AG10803 (cell line): ENCODE results near the gene KIAA1549.

Experiments
- DNase-seq: peaks from one replicate; pipeline ENCODE4 v3.0.0; 2010; ENCODE audit warnings: low read depth
- H3K4me3 ChIP-seq: 2 replicates; pipeline ENCODE4 v1.5.1; 2011; ENCODE audit warnings: mild to moderate bottlenecking, low read length, control low read depth
- CTCF ChIP-seq: conservative IDR thresholded peaks from 2 replicates; pipeline ENCODE4 v1.5.1; 2011; ENCODE audit warnings: mild to moderate bottlenecking, low read length, control low read depth, inconsistent platforms

The KIAA1549 gene

GRCh38 chr7:138889582-138890498, 91.3 kb downstream of the KIAA1549 start:
- no peak for DNase-seq
- no peak for TF ChIP-seq CTCF
- H3K4me3 ChIP-seq = peak overlapping the region; percentile 40; the same call in 1 of the 2 replicates

- H3K4me3 ChIP-seq = no peak overlapping the region
- TF ChIP-seq CTCF = no peak
- no peak for DNase-seq
Measured at GRCh38 chr7:138887872-138888656, 93.1 kb downstream of the KIAA1549 start.

GRCh38 chr7:138887085-138887710, 94.0 kb downstream of the KIAA1549 start:
- no peak overlapping the region for H3K4me3 ChIP-seq
- TF ChIP-seq CTCF = no peak
- no peak for DNase-seq

- peak; percentile 73 for TF ChIP-seq CTCF
- DNase-seq = peak; percentile 72
- H3K4me3 ChIP-seq = no peak overlapping the region
Measured at GRCh38 chr7:138886501-138886917, 94.7 kb downstream of the KIAA1549 start.

GRCh38 chr7:138885383-138886147, 95.6 kb downstream of the KIAA1549 start:
- H3K4me3 ChIP-seq = no peak overlapping the region
- TF ChIP-seq CTCF = no peak; the same call in 1 of the 2 replicates
- no peak for DNase-seq

- DNase-seq = no peak
- no peak for TF ChIP-seq CTCF
- H3K4me3 ChIP-seq = no peak overlapping the region
Measured at GRCh38 chr7:138882249-138882648, 98.9 kb downstream of the KIAA1549 start.
